HTERT RPE-1 (cell line): ENCODE data around the gene SERPINB6.
"Not testable (repeated sequence)": the region's sequence is repeated elsewhere in the genome, so short reads cannot be mapped to it uniquely, and the experiment has no call there.

Source experiments
- in situ Hi-C: fragments of 300-500 bp; cut with MboI; formaldehyde crosslinking; loops from 4 replicates; pipeline ENCODE4 v1.14.3; 2020; ENCODE audit warnings: low sequenced_read_pairs

The SERPINB6 gene

GRCh38 chr6:2971420-2972218 lies at the start of gene SERPINB6:
SERPINB6 (minus strand) TSS chr6:2971567; CDS start chr6:2959332, 12,235 bp downstream.
- in situ Hi-C loops, result no loop called here

- in situ Hi-C loops, result no loop called here
Observed at GRCh38 chr6:3019749-3020320, 48.5 kb upstream of the SERPINB6 start.

DNA sequence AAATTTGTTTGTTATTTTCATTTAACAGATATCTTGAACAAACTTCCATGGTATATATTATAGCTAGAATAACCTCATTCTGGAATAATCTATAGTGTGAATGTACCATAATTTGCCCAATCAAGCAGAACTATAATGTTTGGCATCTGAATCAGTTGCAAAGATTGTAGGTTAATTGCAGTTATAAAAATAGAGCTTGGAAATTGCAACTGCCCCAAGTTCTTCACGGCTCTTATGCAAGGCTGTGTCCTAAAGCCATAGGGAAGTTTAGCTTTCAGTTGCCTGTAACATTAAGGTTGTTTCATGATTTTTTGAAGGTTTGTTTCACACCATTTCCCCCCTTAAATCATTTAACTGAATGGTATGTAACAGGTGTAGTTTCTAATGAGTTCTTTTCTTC lies 47.7 kb upstream of the SERPINB6 start:
- in situ Hi-C loops, result no loop called here

- in situ Hi-C loops, result no loop called here
Observed at GRCh38 chr6:3017304-3017703, 45.9 kb upstream of the SERPINB6 start.

- in situ Hi-C loops, result no loop called here
Observed at GRCh38 chr6:3016473-3017280, 45.3 kb upstream of the SERPINB6 start.

- in situ Hi-C loops, result no loop called here
Observed at GRCh38 chr6:3015144-3015543, 43.8 kb upstream of the SERPINB6 start.

DNA sequence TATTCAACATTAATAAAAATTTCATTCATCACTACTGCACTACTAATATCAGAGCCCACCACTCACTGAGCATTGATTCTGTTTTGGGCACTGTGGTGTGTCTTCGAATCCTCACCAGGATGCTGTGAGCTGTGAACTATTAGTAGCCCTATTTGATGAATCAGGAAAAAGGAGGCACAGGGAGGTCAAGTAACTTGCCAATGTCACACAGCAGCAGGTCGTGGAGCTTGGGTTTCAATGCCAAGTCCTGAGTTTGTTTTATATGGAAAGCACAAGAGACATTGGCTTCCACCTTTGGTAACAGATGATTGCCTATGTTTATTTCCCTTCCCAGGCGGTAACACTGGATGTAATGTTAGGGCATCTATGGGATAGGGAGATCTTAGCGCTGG lies 43.3 kb upstream of the SERPINB6 start:
- in situ Hi-C loops, result no loop called here

GRCh38 chr6:3013901-3014674 lies 42.7 kb upstream of the SERPINB6 start:
- in situ Hi-C loops, result no loop called here

- in situ Hi-C loops, result no loop called here
Observed at GRCh38 chr6:3013486-3013885, 42.1 kb upstream of the SERPINB6 start.

DNA sequence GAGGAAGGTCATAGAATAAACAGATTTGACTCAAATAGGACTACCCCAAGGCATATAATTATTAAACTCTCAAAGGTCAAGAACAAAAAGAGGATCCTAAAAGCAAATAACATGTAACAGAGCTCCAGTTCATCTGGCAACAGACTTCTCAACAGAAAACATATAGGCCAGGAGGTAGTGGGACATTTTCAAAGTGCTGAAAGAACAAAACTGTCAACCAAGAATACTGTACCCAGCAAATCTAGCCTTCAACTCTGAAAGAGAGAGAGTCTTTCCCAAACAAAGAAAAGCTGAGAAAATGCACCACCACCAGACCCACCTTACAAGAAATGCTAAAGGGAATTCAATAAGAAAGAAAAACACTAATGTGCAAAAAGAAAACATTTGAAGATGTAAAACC lies 40.2 kb upstream of the SERPINB6 start:
- in situ Hi-C loops, result no loop called here

DNA sequence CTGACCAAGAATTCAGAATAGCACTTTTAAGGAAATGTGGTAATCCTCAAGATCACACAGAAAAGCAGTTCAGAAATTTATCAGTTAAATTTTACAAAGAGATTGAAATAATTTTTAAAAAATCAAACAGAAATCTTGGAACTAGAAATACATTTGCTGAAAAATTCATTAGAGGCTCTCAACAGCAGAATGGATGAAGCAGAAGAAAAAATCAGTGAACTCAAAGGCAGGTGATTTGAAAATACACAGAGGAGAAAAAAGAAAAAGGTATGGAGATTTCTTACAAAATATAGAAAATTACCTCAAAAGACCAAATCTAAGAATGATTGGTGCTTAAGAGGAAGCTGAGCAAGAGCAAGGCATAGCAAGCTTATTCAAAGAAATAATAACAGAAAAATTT lies 39.8 kb upstream of the SERPINB6 start:
- in situ Hi-C loops, result no loop called here

GRCh38 chr6:3009930-3010329 lies 38.6 kb upstream of the SERPINB6 start:
- in situ Hi-C loops, result no loop called here

- in situ Hi-C loops, result not testable (repeated sequence)
Observed at GRCh38 chr6:3008712-3009265, 37.4 kb upstream of the SERPINB6 start.

GRCh38 chr6:3007571-3007970 lies 36.2 kb upstream of the SERPINB6 start:
- in situ Hi-C loops, result no loop called here

DNA sequence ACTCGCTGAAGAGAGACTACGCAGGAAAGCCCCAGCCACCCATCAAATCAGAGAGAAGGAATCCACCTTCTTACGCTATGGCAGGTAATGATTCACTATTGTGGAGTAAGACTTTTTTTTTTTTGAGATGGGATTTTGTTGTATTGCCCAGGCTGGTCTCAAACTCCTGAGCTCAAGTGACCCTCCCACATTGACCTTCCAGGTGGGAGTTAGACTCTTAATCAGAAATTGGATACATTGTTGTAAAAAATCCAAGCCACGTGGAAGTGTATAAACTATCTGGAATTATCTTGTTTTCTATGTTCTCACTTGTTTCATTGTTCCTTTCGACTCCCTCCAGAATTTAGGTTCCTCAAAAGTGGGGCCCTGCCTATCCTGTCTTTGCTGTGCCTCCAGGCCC lies 35.1 kb upstream of the SERPINB6 start:
- in situ Hi-C loops, result no loop called here

GRCh38 chr6:3005874-3006273 lies 34.5 kb upstream of the SERPINB6 start:
- in situ Hi-C loops, result no loop called here

- in situ Hi-C loops, result no loop called here
Observed at GRCh38 chr6:3005077-3005476, 33.7 kb upstream of the SERPINB6 start.

GRCh38 chr6:3003226-3003625 lies 31.9 kb upstream of the SERPINB6 start:
- in situ Hi-C loops, result not testable (repeated sequence)

- in situ Hi-C loops, result no loop called here
Observed at GRCh38 chr6:3001773-3002293, 30.5 kb upstream of the SERPINB6 start.

DNA sequence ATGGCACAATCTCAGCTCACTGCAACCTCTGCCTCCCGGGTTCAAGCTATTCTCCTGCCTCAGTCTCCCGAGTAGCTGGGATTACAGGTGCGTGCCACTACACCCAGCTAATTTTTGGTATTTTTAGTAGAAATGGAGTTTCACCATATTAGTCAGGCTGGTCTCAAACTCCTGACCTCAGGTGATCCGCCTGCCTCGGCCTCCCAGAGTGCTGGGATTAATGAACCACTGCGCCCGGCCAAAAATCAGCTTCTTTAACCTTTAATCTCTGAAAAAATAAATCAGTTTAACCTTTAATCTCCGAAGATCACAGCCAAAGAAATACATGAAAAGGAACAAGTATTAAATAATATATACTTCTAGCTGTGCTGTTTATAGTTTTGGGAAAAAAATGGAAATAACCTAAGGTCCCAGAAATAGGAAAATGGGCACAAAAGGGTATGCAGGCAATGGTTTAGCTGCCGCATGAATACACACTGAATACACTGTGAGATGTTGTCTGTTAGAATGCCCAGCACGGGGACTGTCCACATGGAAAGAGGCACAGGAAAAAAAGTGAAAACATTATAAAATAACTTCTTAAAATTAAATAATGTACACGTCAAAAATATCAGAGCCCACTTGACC lies 29.9 kb upstream of the SERPINB6 start:
- in situ Hi-C loops, result no loop called here
